Measurements from ENCODE around the gene YIF1A. TPM values are rescaled to one million over a fixed set of nuclear protein-coding genes. Genes with fewer than 3 reads are reported as not detected.

YIF1A gene
- total RNA-seq, 1 experiment from 2014 or later = 54.7 TPM

DNA sequence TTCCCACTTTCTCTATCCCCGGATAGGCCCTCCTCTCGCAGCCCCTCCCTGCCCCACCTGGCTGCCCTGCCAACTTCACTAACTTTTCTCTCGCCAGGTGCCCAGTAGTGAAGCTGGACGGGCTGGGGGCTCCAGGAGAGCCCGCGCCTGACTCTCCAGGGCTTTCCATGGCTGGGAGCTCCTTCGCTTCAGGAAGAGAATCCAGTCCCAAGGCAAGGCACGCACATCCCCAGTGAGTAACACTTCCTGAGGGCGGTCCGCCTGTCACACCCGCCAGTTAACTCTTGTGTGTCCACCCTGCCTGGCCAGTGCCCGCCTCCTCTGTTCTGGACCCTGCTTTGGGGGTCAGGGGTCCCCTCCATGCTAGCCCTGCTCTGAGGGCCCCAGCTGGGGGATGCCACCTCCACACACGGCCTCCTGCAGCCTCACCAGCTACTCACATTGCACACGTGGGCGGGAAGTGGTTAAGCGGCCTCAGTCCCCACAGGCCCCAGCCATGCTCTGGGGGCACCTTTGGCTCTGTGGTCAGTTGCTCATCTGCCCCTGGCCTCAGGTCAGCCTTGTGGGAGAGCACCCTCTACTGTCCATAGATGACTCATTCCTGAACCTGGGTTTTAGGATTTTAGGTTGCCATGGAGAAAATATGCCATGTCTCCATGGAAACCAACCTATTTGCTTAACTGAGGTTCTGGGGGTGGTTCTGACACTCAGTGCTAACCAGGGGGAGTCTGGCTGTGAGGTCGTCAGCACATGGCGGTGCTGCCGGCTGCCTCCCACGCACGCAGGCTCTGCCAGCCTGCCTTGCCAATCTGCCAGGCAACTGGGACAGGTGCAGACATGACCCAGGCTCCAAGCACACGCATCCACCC, 47.5 kb upstream of the YIF1A start, which contains the start of gene RIN1:
RIN1 (minus strand) TSS at position 201 of the 869 bp plus-strand sequence; CDS start at position 169, 32 bp downstream.
- ATAC-seq (peak; percentile 82), DNase-seq (ENCODE audit: low read depth, low spot score) (peak; percentile 82)
- Histone ChIP-seq H3K9me2 (ENCODE audit: insufficient read depth) (no peaks in the 10 kb centered on the region), H3K27ac (ENCODE audit: low read depth, low read length) (peak within 1 kb of the TSS; percentile 89), H3K9me3 (ENCODE audit: control insufficient read depth in 1 of 2, insufficient read depth in 1 of 2, low read depth in 1 of 2, low read length in 2 of 2) (no peaks in the 10 kb centered on the region), H3K27me3 (ENCODE audit: insufficient read depth, low read length) (no peaks in the 10 kb centered on the region), H3K4me2 (ENCODE audit: low read length) (peak within 1 kb of the TSS; percentile 95), H4K20me1 (ENCODE audit: insufficient read depth) (no peaks in the 10 kb centered on the region), H3K79me2 (ENCODE audit: insufficient read depth, low read length) (peaks cover 16% of the 10 kb centered on the region; the same call in 1 of the 2 replicates), H3K4me3 (replicated peaks in 1 of 2; ENCODE audit: low read depth in 1 of 2, low read length in 2 of 2) (peak within 1 kb of the TSS; percentile 70 to 77), H3K36me3 (ENCODE audit: control insufficient read depth in 1 of 2, insufficient read depth in 2 of 2, low read length in 2 of 2) (peaks cover 10 to 23% of the 10 kb centered on the region in 2 experiments; a peak in 3 of 4 replicates), H3K9ac (ENCODE audit: low read length) (peak within 1 kb of the TSS; percentile 95), H2AFZ (ENCODE audit: low read depth, low read length, poor library complexity, severe bottlenecking) (no peak within 1 kb of the TSS), H3K4me1 (ENCODE audit: control insufficient read depth in 1 of 2, insufficient read depth in 2 of 2, low read length in 2 of 2) (peaks cover 16 to 36% of the 10 kb centered on the region in 2 experiments)
- RAD21 ChIA-PET (ENCODE audit: low non-redundant PET in 1 of 2, low total read pairs in 2 of 2, uncharacterized antibody in 2 of 2, unreplicated experiment in 2 of 2) = interaction anchor here (2.0 to 2.2 kb wide), 2 partner anchors 24 to 25 kb away, joined by 12 to 17 read pairs; no protein-coding TSS in a partner anchor
- intact Hi-C loops (cut with micrococcal nuclease) = loop anchor here (1.0 to 2.0 kb wide), 2 partner anchors 24 to 114 kb away; no protein-coding TSS in a partner anchor
- no TSS peak for BruUV-seq (replicated peaks)
- no peak for TF ChIP-seq EZH2phosphoT487 (IDR thresholded peaks at IDR 0.05; ENCODE audit: borderline replicate concordance)
- peak; percentile 56 for TF ChIP-seq POLR2A (IDR thresholded peaks at IDR 0.05; ENCODE audit: borderline replicate concordance, extremely low read depth, insufficient read depth, insufficient read length)
- TF ChIP-seq POLR2AphosphoS5 (IDR thresholded peaks at IDR 0.05; ENCODE audit: low read depth, low read length) = peak; percentile 83
- TF ChIP-seq ZFX (IDR thresholded peaks at IDR 0.05) = peak; percentile 35; the same call in 1 of the 2 replicates
- TF ChIP-seq, protein P1, sequence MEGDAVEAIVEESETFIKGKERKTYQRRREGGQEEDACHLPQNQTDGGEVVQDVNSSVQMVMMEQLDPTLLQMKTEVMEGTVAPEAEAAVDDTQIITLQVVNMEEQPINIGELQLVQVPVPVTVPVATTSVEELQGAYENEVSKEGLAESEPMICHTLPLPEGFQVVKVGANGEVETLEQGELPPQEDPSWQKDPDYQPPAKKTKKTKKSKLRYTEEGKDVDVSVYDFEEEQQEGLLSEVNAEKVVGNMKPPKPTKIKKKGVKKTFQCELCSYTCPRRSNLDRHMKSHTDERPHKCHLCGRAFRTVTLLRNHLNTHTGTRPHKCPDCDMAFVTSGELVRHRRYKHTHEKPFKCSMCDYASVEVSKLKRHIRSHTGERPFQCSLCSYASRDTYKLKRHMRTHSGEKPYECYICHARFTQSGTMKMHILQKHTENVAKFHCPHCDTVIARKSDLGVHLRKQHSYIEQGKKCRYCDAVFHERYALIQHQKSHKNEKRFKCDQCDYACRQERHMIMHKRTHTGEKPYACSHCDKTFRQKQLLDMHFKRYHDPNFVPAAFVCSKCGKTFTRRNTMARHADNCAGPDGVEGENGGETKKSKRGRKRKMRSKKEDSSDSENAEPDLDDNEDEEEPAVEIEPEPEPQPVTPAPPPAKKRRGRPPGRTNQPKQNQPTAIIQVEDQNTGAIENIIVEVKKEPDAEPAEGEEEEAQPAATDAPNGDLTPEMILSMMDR (IDR thresholded peaks at IDR 0.05 in 2 of 3, conservative IDR thresholded peaks at IDR 0.05 in 1 of 3; ENCODE audit: borderline replicate concordance in 1 of 3, insufficient read depth in 1 of 3, low read depth in 2 of 3, low read length in 2 of 3) = peak in 2 of 3 experiments; percentile 5 to 24; a peak in 2 of 6 replicates
- POLR2A ChIA-PET = interaction anchor here (2.0 to 2.3 kb wide), 2 partner anchors 8 to 24 kb away, joined by 7 to 16 read pairs; partner anchors contain the start of gene BRMS1
- CTCF ChIA-PET = interaction anchor here (0.8 to 2.6 kb wide), 4 partner anchors 14 to 53 kb away, joined by 3 to 19 read pairs (median 6); partner anchors contain the start of gene YIF1A

All from HCT116 (cell line).